ENCODE measurements around the gene AZIN2. TPM values are rescaled to one million over a fixed set of nuclear protein-coding genes. Genes with fewer than 3 reads are reported as not detected.

Gene AZIN2
- total RNA-seq, 2 donors from 2014 or later, result 1.9 to 3.3 TPM

GRCh38 chr1:33085332-33085731 lies 4.4 kb downstream of the AZIN2 start:
- Histone ChIP-seq H3K4me1 (peaks cover 0 to 20% of the 10 kb centered on the region in 2 donors), H3K36me3 (no peaks in the 10 kb centered on the region), H3K4me3 (no peak overlapping the region), H3K27ac (no peak overlapping the region), H3K27me3 (no peaks in the 10 kb centered on the region), H3K9me3 (no peaks in the 10 kb centered on the region)
- DNase-seq (ENCODE audit: low spot score), result no peak
- no peak for TF ChIP-seq CTCF (IDR thresholded peaks at IDR 0.05)

- peak; percentile 62 to 86 for TF ChIP-seq CTCF (IDR thresholded peaks at IDR 0.05)
- no peak overlapping the region for H3K4me3 ChIP-seq
- no peaks in the 10 kb centered on the region for H3K36me3 ChIP-seq
- no peaks in the 10 kb centered on the region for H3K27me3 ChIP-seq
- no peaks in the 10 kb centered on the region for H3K9me3 ChIP-seq
- DNase-seq (ENCODE audit: low spot score), result peak; percentile 82
- no peak overlapping the region for H3K27ac ChIP-seq
- H3K4me1 ChIP-seq, result peaks cover 0 to 12% of the 10 kb centered on the region in 2 donors
Observed at GRCh38 chr1:33086384-33086850, 5.5 kb downstream of the AZIN2 start.

GRCh38 chr1:33087677-33088076 lies 6.7 kb downstream of the AZIN2 start:
- Histone ChIP-seq H3K27me3 (no peaks in the 10 kb centered on the region), H3K4me3 (no peak overlapping the region), H3K36me3 (no peaks in the 10 kb centered on the region), H3K9me3 (no peaks in the 10 kb centered on the region), H3K27ac (no peak overlapping the region), H3K4me1 (peaks cover 0 to 3% of the 10 kb centered on the region in 2 donors)
- no peak for TF ChIP-seq CTCF (IDR thresholded peaks at IDR 0.05)
- DNase-seq (ENCODE audit: low spot score), result no peak

GRCh38 chr1:33088119-33088906 lies 7.4 kb downstream of the AZIN2 start:
- Histone ChIP-seq H3K27me3 (no peaks in the 10 kb centered on the region), H3K4me3 (no peak overlapping the region), H3K27ac (no peak overlapping the region), H3K36me3 (no peaks in the 10 kb centered on the region), H3K9me3 (no peaks in the 10 kb centered on the region), H3K4me1 (peaks cover 0 to 3% of the 10 kb centered on the region in 2 donors)
- no peak for TF ChIP-seq CTCF (IDR thresholded peaks at IDR 0.05)
- no peak for DNase-seq (ENCODE audit: low spot score)

- H3K36me3 ChIP-seq, result no peaks in the 10 kb centered on the region
- DNase-seq (ENCODE audit: low spot score), result no peak
Observed at GRCh38 chr1:33089457-33089856, 8.5 kb downstream of the AZIN2 start.

More at GRCh38 chr1:33089457-33089856, 8.5 kb downstream of the AZIN2 start:
- H3K27me3 ChIP-seq, result no peaks in the 10 kb centered on the region
- no peak overlapping the region for H3K4me3 ChIP-seq
- no peak for TF ChIP-seq CTCF (IDR thresholded peaks at IDR 0.05)
- peaks cover 0 to 3% of the 10 kb centered on the region in 2 donors for H3K4me1 ChIP-seq
- H3K27ac ChIP-seq, result no peak overlapping the region
- H3K9me3 ChIP-seq, result no peaks in the 10 kb centered on the region

All from right atrium auricular region (tissue), 2 donors.